NCI-H2107 (cell line): ENCODE measurements around the gene ALX1.
"Not testable (repeated sequence)": the region's sequence is repeated elsewhere in the genome, so short reads cannot be mapped to it uniquely, and the experiment has no call there.

Source experiments
- DNase-seq: peaks from one replicate; lab custom pipeline; 2025; lab: John Stamatoyannopoulos, UW

ALX1 gene

GRCh38 chr12:85301051-85301450 is 21.0 kb downstream of the ALX1 start:
- no peak for DNase-seq

- no peak for DNase-seq
Measured at GRCh38 chr12:85308374-85308773, 28.4 kb downstream of the ALX1 start.

- DNase-seq: no peak
Measured at GRCh38 chr12:85309125-85309566, 29.1 kb downstream of the ALX1 start.

- DNase-seq: no peak
Measured at GRCh38 chr12:85310025-85310424, 30.0 kb downstream of the ALX1 start.

- DNase-seq: no peak
Measured at GRCh38 chr12:85310456-85311076, 30.5 kb downstream of the ALX1 start.

- DNase-seq: not testable (repeated sequence)
Measured at GRCh38 chr12:85317866-85318636, 38.0 kb downstream of the ALX1 start.

GRCh38 chr12:85322715-85323114 is 42.7 kb downstream of the ALX1 start:
- DNase-seq: no peak

GRCh38 chr12:85325442-85325841 is 45.4 kb downstream of the ALX1 start:
- DNase-seq: no peak

GRCh38 chr12:85329913-85330312 is 49.9 kb downstream of the ALX1 start:
- DNase-seq: no peak

- no peak for DNase-seq
Measured at GRCh38 chr12:85348779-85349178, 68.8 kb downstream of the ALX1 start.

- no peak for DNase-seq
Measured at GRCh38 chr12:85350356-85350755, 70.3 kb downstream of the ALX1 start.
